ENCODE data around the gene CUEDC1. TPM values are rescaled to one million over a fixed set of nuclear protein-coding genes. Genes with fewer than 3 reads are reported as not detected.

The CUEDC1 gene
- total and polyA plus RNA-seq, 2 of the 4 experiments (the other 2 are of a cell fraction), result 4.1 to 21.2 TPM

DNA sequence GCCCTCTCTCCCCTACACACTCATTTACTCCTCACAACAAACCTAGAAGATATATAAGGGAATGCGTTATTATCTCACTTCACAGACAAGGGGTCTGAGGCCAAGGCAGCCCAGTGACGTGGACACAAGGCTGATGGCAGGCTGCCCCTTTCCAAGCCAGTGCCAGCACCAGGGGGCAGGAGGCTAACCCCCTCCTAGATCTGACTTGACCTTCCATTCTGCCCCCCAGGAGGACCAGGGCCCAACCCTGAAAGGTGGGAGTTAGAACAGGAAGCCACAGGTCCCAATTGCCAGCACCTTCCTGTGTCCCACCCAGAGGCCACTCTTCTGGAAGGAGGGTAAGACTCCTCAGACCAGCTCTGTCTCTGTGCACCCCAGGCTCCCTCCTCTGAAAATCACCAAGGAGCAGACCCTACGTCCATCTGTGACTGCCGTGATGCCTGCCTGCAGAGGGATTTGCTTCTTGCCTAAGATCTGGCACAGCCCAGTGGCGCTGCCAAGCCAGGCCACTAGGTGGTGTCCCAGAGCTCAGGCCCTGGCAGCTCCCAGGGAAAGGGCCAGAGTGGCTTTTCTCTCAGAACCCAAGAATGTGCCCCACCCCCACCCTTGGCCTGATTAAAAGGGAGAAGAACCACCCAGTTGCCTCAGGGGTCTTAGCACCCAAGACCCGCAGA is 62.9 kb downstream of the CUEDC1 start:
- Histone ChIP-seq H3K27me3 (ENCODE audit: control insufficient read depth, insufficient read depth, low read length) (no peaks in the 10 kb centered on the region), H3K36me3 (ENCODE audit: control insufficient read depth, insufficient read depth, low read length) (no peaks in the 10 kb centered on the region), H3K23ac (ENCODE audit: low read depth, low read length) (peak overlapping the region; percentile 89), H2AK9ac (replicated peaks; ENCODE audit: low read depth, low read length, poor library complexity) (peak overlapping the region; percentile 98), H2BK20ac (ENCODE audit: low read depth, low read length) (peak overlapping the region; percentile 92), H3K56ac (ENCODE audit: extremely low read depth, insufficient read depth, low read length) (peak overlapping the region; percentile 87), H3K4me2 (ENCODE audit: low read depth, low read length) (peak overlapping the region; percentile 28), H2BK15ac (ENCODE audit: low read depth, low read length) (peak overlapping the region; percentile 81), H3K14ac (replicated peaks; ENCODE audit: low read depth, low read length) (peak overlapping the region; percentile 91), H3K9me1 (ENCODE audit: insufficient read depth, low read length) (peaks cover 41% of the 10 kb centered on the region), H2AFZ (replicated peaks; ENCODE audit: low read length, poor library complexity) (peak overlapping the region; percentile 60), H4K20me1 (ENCODE audit: insufficient read depth, low read length) (peaks cover 6% of the 10 kb centered on the region; the same call in 1 of the 2 replicates), H3K4ac (ENCODE audit: low read depth, low read length) (peak overlapping the region; percentile 96), H3K4me1 (ENCODE audit: control insufficient read depth, insufficient read depth, low read length) (peaks cover 44% of the 10 kb centered on the region), H3K79me1 (ENCODE audit: low read depth in 1 of 2, low read length in 2 of 2) (peaks cover 49 to 77% of the 10 kb centered on the region in 2 experiments), H3K4me3 (ENCODE audit: insufficient read depth, low read depth, low read length) (no peak overlapping the region), H4K5ac (ENCODE audit: low read depth, low read length) (peak overlapping the region; percentile 78), H3K27ac (ENCODE audit: insufficient read depth, low read length) (peak overlapping the region; percentile 67), H3K9ac (ENCODE audit: low read depth, low read length) (peak overlapping the region; percentile 38), H3K18ac (ENCODE audit: low read depth, low read length) (peak overlapping the region; percentile 59), H2BK5ac (ENCODE audit: low read depth, low read length, poor library complexity, severe bottlenecking) (peak overlapping the region; percentile 96), H2AK5ac (ENCODE audit: low read depth, low read length) (peak overlapping the region; percentile 100), H3K9me3 (ENCODE audit: control insufficient read depth, insufficient read depth, low read length) (no peaks in the 10 kb centered on the region), H2BK120ac (ENCODE audit: low read depth, low read length) (peak overlapping the region; percentile 98), H4K91ac (ENCODE audit: insufficient read depth, low read depth, low read length) (peak overlapping the region; percentile 99), H4K8ac (ENCODE audit: low read depth in 2 of 2, low read length in 2 of 2) (peak overlapping the region; percentile 31 to 95)
- peak; percentile 74 for ATAC-seq (ENCODE audit: low read depth)
- in situ Hi-C loops (cut with MboI; ENCODE audit: low sequenced_read_pairs), result no loop called here
- intact Hi-C loops (cut with micrococcal nuclease), result loop anchor here (1.0 to 2.0 kb wide), 3 partner anchors 57 to 103 kb away; no protein-coding TSS in a partner anchor
- ChIA-PET POLR2A (ENCODE audit: unreplicated experiment) (interaction anchor here (1.1 to 1.3 kb wide), 3 partner anchors 11 to 17 kb away, joined by 3 to 6 read pairs (median 4); no protein-coding TSS in a partner anchor), CTCF (interaction anchor here (0.6 to 1.9 kb wide), 15 partner anchors 10 to 680 kb away, joined by 3 to 9 read pairs (median 4); partner anchors contain the start of gene CUEDC1)
- dilution Hi-C loops (cut with HindIII; ENCODE audit: low sequenced_read_pairs, unreplicated experiment), result no loop called here
- no CpG with 5 or more reads among the region's 6 CpGs for WGBS, 2 experiments (ENCODE audit: extremely low coverage in 2 of 2, insufficient read length in 1 of 2)
- peak; percentile 84 for DNase-seq
- BruUV-seq (replicated peaks), result no TSS peak
- TF ChIP-seq, protein P1, sequence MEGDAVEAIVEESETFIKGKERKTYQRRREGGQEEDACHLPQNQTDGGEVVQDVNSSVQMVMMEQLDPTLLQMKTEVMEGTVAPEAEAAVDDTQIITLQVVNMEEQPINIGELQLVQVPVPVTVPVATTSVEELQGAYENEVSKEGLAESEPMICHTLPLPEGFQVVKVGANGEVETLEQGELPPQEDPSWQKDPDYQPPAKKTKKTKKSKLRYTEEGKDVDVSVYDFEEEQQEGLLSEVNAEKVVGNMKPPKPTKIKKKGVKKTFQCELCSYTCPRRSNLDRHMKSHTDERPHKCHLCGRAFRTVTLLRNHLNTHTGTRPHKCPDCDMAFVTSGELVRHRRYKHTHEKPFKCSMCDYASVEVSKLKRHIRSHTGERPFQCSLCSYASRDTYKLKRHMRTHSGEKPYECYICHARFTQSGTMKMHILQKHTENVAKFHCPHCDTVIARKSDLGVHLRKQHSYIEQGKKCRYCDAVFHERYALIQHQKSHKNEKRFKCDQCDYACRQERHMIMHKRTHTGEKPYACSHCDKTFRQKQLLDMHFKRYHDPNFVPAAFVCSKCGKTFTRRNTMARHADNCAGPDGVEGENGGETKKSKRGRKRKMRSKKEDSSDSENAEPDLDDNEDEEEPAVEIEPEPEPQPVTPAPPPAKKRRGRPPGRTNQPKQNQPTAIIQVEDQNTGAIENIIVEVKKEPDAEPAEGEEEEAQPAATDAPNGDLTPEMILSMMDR (conservative IDR thresholded peaks at IDR 0.05; ENCODE audit: low read depth, low read length), result peak; percentile 97
- TF ChIP-seq BHLHE40 (IDR thresholded peaks at IDR 0.05; ENCODE audit: low read depth, low read length) (no peak), POLR2A (IDR thresholded peaks at IDR 0.05; ENCODE audit: low read depth, low read length) (no peak), FOS (IDR thresholded peaks at IDR 0.05; ENCODE audit: low read depth, low read length) (no peak), MXI1 (IDR thresholded peaks at IDR 0.05; ENCODE audit: borderline replicate concordance, low read depth, low read length) (no peak), SMC3 (IDR thresholded peaks at IDR 0.05; ENCODE audit: low read depth, low read length) (peak; percentile 83), NFE2L2 (IDR thresholded peaks at IDR 0.05; ENCODE audit: low read depth, low read length) (peak; percentile 1; the same call in 1 of the 2 replicates), RCOR1 (IDR thresholded peaks at IDR 0.05; ENCODE audit: insufficient replicate concordance, low read length) (no peak), MAZ (IDR thresholded peaks at IDR 0.05; ENCODE audit: borderline replicate concordance, low read depth, low read length) (peak; percentile 67), MAFK (IDR thresholded peaks at IDR 0.05; ENCODE audit: low read depth, low read length) (no peak), CHD1 (IDR thresholded peaks at IDR 0.05; ENCODE audit: low read depth, low read length) (no peak), CEBPB (IDR thresholded peaks at IDR 0.05; ENCODE audit: low read depth, low read length) (peak; percentile 68; the same call in 1 of the 2 replicates)
- TF ChIP-seq, protein P2, sequence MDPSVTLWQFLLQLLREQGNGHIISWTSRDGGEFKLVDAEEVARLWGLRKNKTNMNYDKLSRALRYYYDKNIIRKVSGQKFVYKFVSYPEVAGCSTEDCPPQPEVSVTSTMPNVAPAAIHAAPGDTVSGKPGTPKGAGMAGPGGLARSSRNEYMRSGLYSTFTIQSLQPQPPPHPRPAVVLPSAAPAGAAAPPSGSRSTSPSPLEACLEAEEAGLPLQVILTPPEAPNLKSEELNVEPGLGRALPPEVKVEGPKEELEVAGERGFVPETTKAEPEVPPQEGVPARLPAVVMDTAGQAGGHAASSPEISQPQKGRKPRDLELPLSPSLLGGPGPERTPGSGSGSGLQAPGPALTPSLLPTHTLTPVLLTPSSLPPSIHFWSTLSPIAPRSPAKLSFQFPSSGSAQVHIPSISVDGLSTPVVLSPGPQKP (IDR thresholded peaks at IDR 0.05; ENCODE audit: borderline replicate concordance, low read depth, low read length), result no peak
- TF ChIP-seq, protein P3, sequence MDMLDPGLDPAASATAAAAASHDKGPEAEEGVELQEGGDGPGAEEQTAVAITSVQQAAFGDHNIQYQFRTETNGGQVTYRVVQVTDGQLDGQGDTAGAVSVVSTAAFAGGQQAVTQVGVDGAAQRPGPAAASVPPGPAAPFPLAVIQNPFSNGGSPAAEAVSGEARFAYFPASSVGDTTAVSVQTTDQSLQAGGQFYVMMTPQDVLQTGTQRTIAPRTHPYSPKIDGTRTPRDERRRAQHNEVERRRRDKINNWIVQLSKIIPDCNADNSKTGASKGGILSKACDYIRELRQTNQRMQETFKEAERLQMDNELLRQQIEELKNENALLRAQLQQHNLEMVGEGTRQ (IDR thresholded peaks at IDR 0.05; ENCODE audit: low read depth, low read length), result no peak

All from IMR-90 (cell line).